K562 (cell line): ENCODE data around the gene PRPSAP2. TPM values are rescaled to one million over a fixed set of nuclear protein-coding genes. Genes with fewer than 3 reads are reported as not detected.

Experiments
- ATAC-seq: fragments of 200-7000 bp; cut with Tn5 transposase; 3 replicates; pipeline ENCODE4 v1.9.1; 2020; ENCODE audit warnings: moderate library complexity
- BruUV-seq: library from RNA; stranded (reverse); fragments of 400-500 nt; replicated peaks from 2 replicates; lab custom pipeline; 2021; lab: Mats Ljungman, UMichigan
- CTCF ChIA-PET: fragments of 300-600 bp; formaldehyde crosslinking; extraction: SDS; loops from one replicate; lab custom pipeline; 2021; ENCODE audit warnings: low intra/inter-chr PET ratio; lab: Yijun Ruan, JAX
- POLR2A ChIA-PET: fragments of 300-600, 350-650 bp; sonication (Branson Sonifier 250); formaldehyde crosslinking; extraction: SDS; loops from one replicate; lab custom pipeline; 2021; ENCODE audit warnings: antibody characterized with exemption, inconsistent platforms; lab: Yijun Ruan, JAX
- DNase-seq, 4 experiments: peaks; one replicate each; pipeline versions ENCODE4 v3.0.0 to v3.0.0-alpha.2; 2011 to 2018; ENCODE audit warnings: low spot score in 3 of 4, mixed read lengths in 3 of 4; ENCODE audit errors: extremely low read depth in 1 of 4
- FAIRE-seq: peaks from 2 replicates; lab custom pipeline; 2011; peaks lifted over from hg19 to GRCh38; lab: Jason Lieb, UNC
- H2AFZ ChIP-seq: 2 replicates; pipeline ENCODE4 v1.6.0; 2011; ENCODE audit warnings: low read depth, low read length, control low read depth, inconsistent platforms
- H3K27ac ChIP-seq: fragments of 200-600 bp; 3 replicates; pipeline ENCODE4 v1.8.0; 2011; ENCODE audit warnings: low read depth, mild to moderate bottlenecking, control low read depth, inconsistent platforms, low read length, moderate library complexity, mixed read lengths; ENCODE audit errors: extremely low read depth
- H3K27me3 ChIP-seq, 2 experiments: fragments of 300-600 bp in 1 of 2; 2 replicates in 1 of 2; 3 replicates in 1 of 2; pipeline versions ENCODE4 v1.6.0 to v1.8.0; 2011; ENCODE audit warnings: inconsistent platforms in 2 of 2, low read length in 2 of 2, mild to moderate bottlenecking in 1 of 2, mixed read lengths in 1 of 2, moderate library complexity in 1 of 2; ENCODE audit not compliant: control insufficient read depth in 2 of 2, insufficient read depth in 2 of 2
- H3K36me3 ChIP-seq: fragments of 300-600 bp; 3 replicates; pipeline ENCODE4 v1.8.0; 2011; ENCODE audit warnings: mild to moderate bottlenecking, low read length, inconsistent platforms; ENCODE audit not compliant: control insufficient read depth, insufficient read depth
- H3K4me1 ChIP-seq, 2 experiments: fragments of 200-600 bp in 1 of 2; replicated peaks in 1 of 2; 2 replicates in 1 of 2; 3 replicates in 1 of 2; pipeline versions ENCODE4 v1.5.1 to v1.8.0; 2011; ENCODE audit warnings: inconsistent platforms in 2 of 2, low read length in 2 of 2, mild to moderate bottlenecking in 1 of 2, mixed read lengths in 1 of 2, moderate library complexity in 1 of 2; ENCODE audit not compliant: control insufficient read depth in 2 of 2, insufficient read depth in 2 of 2
- H3K4me2 ChIP-seq: 2 replicates; pipeline ENCODE4 v1.6.1; 2011; ENCODE audit warnings: low read length, control low read depth, inconsistent platforms, mixed read lengths; ENCODE audit not compliant: insufficient read depth
- H3K4me3 ChIP-seq: fragments of 200-600 bp; sonication (generic), shearing (Covaris generic); 2 replicates; pipeline ENCODE4 v1.5.1; 2016; ENCODE audit warnings: control low read depth, inconsistent platforms
- H3K79me2 ChIP-seq: fragments of 200-600 bp; 3 replicates; pipeline ENCODE4 v1.8.0; 2011; ENCODE audit warnings: low read length, inconsistent platforms; ENCODE audit not compliant: control insufficient read depth, insufficient read depth
- H3K9ac ChIP-seq, 2 experiments: 2 replicates each; pipeline versions ENCODE4 v1.6.0 to v1.6.1; 2011; ENCODE audit warnings: low read depth in 2 of 2, low read length in 2 of 2, control low read depth in 1 of 2, inconsistent platforms in 1 of 2, mild to moderate bottlenecking in 1 of 2, mixed read lengths in 1 of 2; ENCODE audit not compliant: insufficient read depth in 1 of 2
- H3K9me1 ChIP-seq: one replicate; pipeline ENCODE4 v1.6.0; 2011; ENCODE audit warnings: inconsistent platforms, mild to moderate bottlenecking, low read length, moderate library complexity; ENCODE audit not compliant: control insufficient read depth, insufficient read depth
- H3K9me3 ChIP-seq: replicated peaks from 2 replicates; pipeline ENCODE4 v1.5.1; 2011; ENCODE audit warnings: low read depth, low read length, inconsistent platforms; ENCODE audit not compliant: control insufficient read depth, insufficient read depth
- H4K20me1 ChIP-seq: replicated peaks from 2 replicates; pipeline ENCODE4 v1.6.1; 2011; ENCODE audit warnings: low read length, inconsistent platforms, mixed read lengths; ENCODE audit not compliant: control insufficient read depth, insufficient read depth
- ARHGAP35 ChIP-seq: fragments of 450-650 bp; IDR thresholded peaks from 2 replicates; pipeline ENCODE4 v1.6.1; 2018; ENCODE audit not compliant: partially characterized antibody
- CREB3L1 ChIP-seq: fragments of 450-650 bp; IDR thresholded peaks from 2 replicates; pipeline ENCODE4 v1.6.1; 2014; ENCODE audit warnings: low read depth, mild to moderate bottlenecking, moderate library complexity, borderline replicate concordance
- FOSL1 ChIP-seq: fragments of 200-800 bp; sonication (Bioruptor generic); conservative IDR thresholded peaks from 2 replicates; pipeline ENCODE4 v1.6.1; 2016; ENCODE audit warnings: missing genetic modification characterization, missing compliant biosample characterization
- HMGN3 ChIP-seq: IDR thresholded peaks from 2 replicates; pipeline ENCODE4 v1.6.1; 2011; ENCODE audit warnings: borderline replicate concordance, low read depth, mild to moderate bottlenecking, mixed read lengths, low read length; ENCODE audit not compliant: insufficient read length; ENCODE audit errors: extremely low read depth
- POLR3A ChIP-seq: IDR thresholded peaks from 2 replicates; pipeline ENCODE4 v1.6.1; 2011; ENCODE audit warnings: borderline replicate concordance, mild to moderate bottlenecking, moderate library complexity; ENCODE audit not compliant: insufficient read length, insufficient read depth; ENCODE audit errors: extremely low read depth
- PTTG1 ChIP-seq: fragments of 450-650 bp; IDR thresholded peaks from 2 replicates; pipeline ENCODE4 v1.6.1; 2016; ENCODE audit warnings: low read depth, mild to moderate bottlenecking, missing genetic modification characterization, missing compliant biosample characterization
- SP1 ChIP-seq: sonication (generic); formaldehyde crosslinking; IDR thresholded peaks from 2 replicates; pipeline ENCODE4 v1.8.1; 2022; ENCODE audit warnings: mild to moderate bottlenecking, missing genetic modification reagents
- WGBS: fragments of 100-300 bp; shearing (Covaris generic); methylation state at CpG from one replicate; pipeline ENCODE4 v1.1.6; 2016; ENCODE audit warnings: low coverage, mixed read lengths; ENCODE audit not compliant: insufficient coverage; ENCODE audit errors: missing lambda C conversion rate; 5-methylcytosine and 5-hydroxymethylcytosine counted together
- in situ Hi-C: fragments of 300-500 bp; cut with MboI; formaldehyde crosslinking; loops from 4 replicates; pipeline ENCODE4 v1.15.0; 2018; ENCODE audit warnings: inconsistent platforms, mixed read lengths
- intact Hi-C: fragments of 100-400 bp; cut with micrococcal nuclease; formaldehyde crosslinking; loops from 2 replicates; pipeline ENCODE4 v1.14.2; 2022
- polyA plus RNA-seq, 8 experiments: library from polyadenylated mRNA; depleted of rRNA in 4 of 8; stranded (reverse) in 5 of 8; unstranded in 3 of 8; fragments of >200 nt; fragmentation: Nextera tagmentation in 2 of 8; fragmentation: Illumina TruSeq in 1 of 8; extraction: Ambion mirVana in 2 of 8; extraction: Trizol in 1 of 8; gene quantifications; 2 replicates each; pipeline versions ENCODE4 v1.2.1 to v1.2.3, GENCODE V29; 2011 to 2014; ENCODE audit warnings: inconsistent platforms in 1 of 8, missing spikeins in 1 of 8
- total RNA-seq, 7 experiments: library from RNA; depleted of rRNA in 6 of 7; stranded (reverse); fragments of >200 nt in 6 of 7; fragmentation: Illumina TruSeq in 2 of 7; extraction: Trizol in 2 of 7; gene quantifications; 2 replicates each; pipeline versions ENCODE4 v1.2.1 to v1.2.3, GENCODE V29; 2011 to 2021; ENCODE audit warnings: low replicate concordance in 1 of 7

Gene PRPSAP2
- total and polyA plus RNA-seq, 9 of the 15 experiments (the other 6 are each of a cell fraction or from before 2014, with no cell fraction given) = 15.5 to 56.7 (median 35.7) TPM

- no peak for DNase-seq
- no peaks in the 10 kb centered on the region for H3K9me3 ChIP-seq
- no peak overlapping the region for H3K9ac ChIP-seq
- no peak overlapping the region for H2AFZ ChIP-seq
- intact Hi-C loops = no loop called here
- peaks cover 16 to 31% of the 10 kb centered on the region in 2 experiments; a peak in 4 of 5 replicates for H3K4me1 ChIP-seq
- in situ Hi-C loops = no loop called here
- H3K4me2 ChIP-seq = no peak overlapping the region
- ChIA-PET POLR2A (interaction anchor here (0.7 kb wide), 1 partner anchor 12 kb away, joined by 4 read pairs; no protein-coding TSS in a partner anchor), CTCF (no interaction called here)
- peaks cover 9% of the 10 kb centered on the region; the same call in 2 of the 3 replicates for H3K79me2 ChIP-seq
- H3K27ac ChIP-seq = no peak overlapping the region
- no peaks in the 10 kb centered on the region for H3K9me1 ChIP-seq
- peaks cover 20% of the 10 kb centered on the region for H3K36me3 ChIP-seq
- H4K20me1 ChIP-seq = no peaks in the 10 kb centered on the region
- no peak overlapping the region for H3K4me3 ChIP-seq
- no TSS peak for BruUV-seq
- no peaks in the 10 kb centered on the region for H3K27me3 ChIP-seq
- 17% methylated on average over 4 of the region's 6 CpGs for WGBS
- no peak for TF ChIP-seq ARHGAP35
- TF ChIP-seq POLR3A = no peak
- ATAC-seq = no peak
- FAIRE-seq = no peak
These were observed 63.0 kb downstream of the PRPSAP2 start for GRCh38 chr17:18920911-18921441.

- ChIA-PET CTCF (no interaction called here), POLR2A (no interaction called here)
- DNase-seq (no peak), FAIRE-seq (peak; percentile 23), ATAC-seq (no peak)
- 56% methylated on average over 2 of the region's 2 CpGs for WGBS
- in situ Hi-C loops = no loop called here
- H4K20me1 ChIP-seq = no peaks in the 10 kb centered on the region
- H3K27ac ChIP-seq = 0 out of 3 replicates have a peak overlapping the region, but pooled peaks have one; percentile 12
- no peak for TF ChIP-seq PTTG1 (tag)
- TF ChIP-seq SP1 (CRISPR knock-in tag) = no peak
- TF ChIP-seq FOSL1 (tag) = 0 out of 2 replicates have a peak, but pooled peaks have one; percentile 3
- TF ChIP-seq HMGN3 = no peak
- no peak for TF ChIP-seq CREB3L1
- H3K4me3 ChIP-seq = no peak overlapping the region
- H3K36me3 ChIP-seq = peaks cover 17% of the 10 kb centered on the region
- no peaks in the 10 kb centered on the region for H3K9me1 ChIP-seq
- no peak overlapping the region for H3K4me2 ChIP-seq
- peaks cover 9% of the 10 kb centered on the region; the same call in 2 of the 3 replicates for H3K79me2 ChIP-seq
- intact Hi-C loops = no loop called here
- no peaks in the 10 kb centered on the region for H3K27me3 ChIP-seq
- H3K9me3 ChIP-seq = no peaks in the 10 kb centered on the region
- BruUV-seq = no TSS peak
- H3K4me1 ChIP-seq = peaks cover 15 to 31% of the 10 kb centered on the region in 2 experiments; a peak in 4 of 5 replicates
- H2AFZ ChIP-seq = no peak overlapping the region
- no peak overlapping the region for H3K9ac ChIP-seq
These were observed 63.6 kb downstream of the PRPSAP2 start for GRCh38 chr17:18921485-18921884.
